ENCODE results near the gene HOXA5.

Gene HOXA5

GRCh38 chr7:27091941-27092818 lies 51.3 kb downstream of the HOXA5 start:
- DNase-seq = no peak

- DNase-seq = no peak
These were observed 52.4 kb downstream of the HOXA5 start for GRCh38 chr7:27091105-27091504.

All from NCI-H2029 (cell line).